Testis (tissue), 3 donors: ENCODE measurements around the gene NPC1L1. TPM values are rescaled to one million over a fixed set of nuclear protein-coding genes. Genes with fewer than 3 reads are reported as not detected.

ENCODE experiments used
- DNase-seq: peaks from one replicate; pipeline ENCODE4 v3.0.0-alpha.2; 2019
- H3K27ac ChIP-seq, 2 donors: fragments of 200-600 bp; sonication (generic); one replicate each; pipeline ENCODE4 v1.5.1; 2019
- H3K27me3 ChIP-seq: fragments of 200-600 bp; sonication (generic); one replicate; pipeline ENCODE4 v1.5.1; 2019
- H3K36me3 ChIP-seq: fragments of 200-600 bp; sonication (generic); one replicate; pipeline ENCODE4 v1.5.1; 2017; ENCODE audit warnings: low read depth; ENCODE audit errors: missing control alignments
- H3K4me1 ChIP-seq: fragments of 200-600 bp; sonication (generic); one replicate; pipeline ENCODE4 v1.5.1; 2019
- H3K4me3 ChIP-seq, 2 donors: fragments of 200-600 bp; sonication (generic); one replicate each; pipeline ENCODE4 v1.5.1; 2017 to 2019
- H3K9me3 ChIP-seq: fragments of 200-600 bp; sonication (generic); one replicate; pipeline ENCODE4 v1.5.1; 2017
- CTCF ChIP-seq, 3 experiments: fragments of 450-650 bp in 2 of 3; fragments of 200-600 bp in 1 of 3; sonication (generic) in 1 of 3; IDR thresholded peaks; one replicate each; pipeline ENCODE4 v1.5.1; 2016 to 2019; ENCODE audit warnings: antibody characterized with exemption in 3 of 3, mild to moderate bottlenecking in 2 of 3, moderate library complexity in 1 of 3
- POLR2A ChIP-seq: fragments of 450-650 bp; IDR thresholded peaks from one replicate; pipeline ENCODE4 v1.6.1; 2017; ENCODE audit warnings: antibody characterized with exemption, mild to moderate bottlenecking, moderate library complexity
- WGBS, 2 donors: methylation state at CpG; one replicate each; pipeline ENCODE4 v1.1.5; 2018; 5-methylcytosine and 5-hydroxymethylcytosine counted together
- intact Hi-C: fragments of 100-400 bp; cut with DNase I; formaldehyde crosslinking; loops from one replicate; pipeline ENCODE4 v1.15.1; 2023; ENCODE audit warnings: low total_unique reads
- polyA plus RNA-seq: library from polyadenylated mRNA; stranded (reverse); fragments of 350-450 nt; fragmentation: Illumina TruSeq; extraction: RNeasy Lipid Tissue Mini Kit (QIAGEN cat#74804); gene quantifications from one replicate; pipeline ENCODE4 v1.2.3, GENCODE V29; 2014; ENCODE audit warnings: low read depth, low replicate concordance; ENCODE audit not compliant: insufficient read depth
- total RNA-seq, 2 donors: library from RNA; depleted of rRNA; stranded (reverse); fragments of >200 nt; gene quantifications; one replicate each; pipeline ENCODE4 v1.2.3, GENCODE V29; 2016

The NPC1L1 gene
- total and polyA plus RNA-seq, 3 donors from 2014 or later = 0.37 to 0.83 (median 0.55) TPM

GRCh38 chr7:44491229-44491628 lies 49.9 kb downstream of the NPC1L1 start:
- 3 to 11% methylated on average over 3 of the region's 3 CpGs for WGBS, 2 donors
- peaks cover 14% of the 10 kb centered on the region for H3K4me1 ChIP-seq
- H3K27me3 ChIP-seq = no peaks in the 10 kb centered on the region
- no peak for DNase-seq
- intact Hi-C loops = no loop called here
- no peaks in the 10 kb centered on the region for H3K9me3 ChIP-seq
- no peaks in the 10 kb centered on the region for H3K36me3 ChIP-seq
- H3K27ac ChIP-seq = peak overlapping the region in 1 of 2 donors; percentile 94
- TF ChIP-seq CTCF (IDR thresholded peaks at IDR 0.05) (no peak), POLR2A (no peak)
- H3K4me3 ChIP-seq = peak overlapping the region; percentile 70 to 91

- DNase-seq = peak; percentile 92
- WGBS, 2 donors = 0 to 1% methylated on average over 18 to 61 of the region's 63 CpGs
- Histone ChIP-seq H3K4me3 (peak within 1 kb of the TSS; percentile 70 to 91), H3K27me3 (no peaks in the 10 kb centered on the region), H3K27ac (peak within 1 kb of the TSS; percentile 94 to 97), H3K36me3 (no peaks in the 10 kb centered on the region), H3K9me3 (no peaks in the 10 kb centered on the region), H3K4me1 (peaks cover 14% of the 10 kb centered on the region)
- intact Hi-C loops = no loop called here
- no peak for TF ChIP-seq POLR2A
- peak in 2 of 3 experiments; percentile 2 to 22 for TF ChIP-seq CTCF (IDR thresholded peaks at IDR 0.05)
Measured at GRCh38 chr7:44490351-44491200, 50.6 kb downstream of the NPC1L1 start, which contains the start of gene NUDCD3. NUDCD3 (minus strand) TSS chr7:44490658; CDS start chr7:44490600, 58 bp downstream.

- H3K36me3 ChIP-seq = no peaks in the 10 kb centered on the region
- intact Hi-C loops = no loop called here
- peak overlapping the region; percentile 70 to 91 for H3K4me3 ChIP-seq
- no peak for DNase-seq
- H3K9me3 ChIP-seq = no peaks in the 10 kb centered on the region
- peaks cover 14% of the 10 kb centered on the region for H3K4me1 ChIP-seq
- TF ChIP-seq CTCF (IDR thresholded peaks at IDR 0.05) = no peak
- TF ChIP-seq POLR2A = no peak
- peak overlapping the region; percentile 94 to 97 for H3K27ac ChIP-seq
- 0 to 1% methylated on average over 18 to 19 of the region's 19 CpGs for WGBS, 2 donors
- H3K27me3 ChIP-seq = no peaks in the 10 kb centered on the region
Measured at GRCh38 chr7:44489955-44490350, 51.2 kb downstream of the NPC1L1 start.

GRCh38 chr7:44488955-44489354 lies 52.2 kb downstream of the NPC1L1 start:
- TF ChIP-seq CTCF (IDR thresholded peaks at IDR 0.05) (no peak), POLR2A (no peak)
- Histone ChIP-seq H3K27ac (no peak overlapping the region), H3K4me3 (no peak overlapping the region), H3K9me3 (no peaks in the 10 kb centered on the region), H3K4me1 (peaks cover 14% of the 10 kb centered on the region), H3K36me3 (no peaks in the 10 kb centered on the region), H3K27me3 (no peaks in the 10 kb centered on the region)
- 71 to 79% methylated on average over 3 of the region's 3 CpGs for WGBS, 2 donors
- intact Hi-C loops = no loop called here
- no peak for DNase-seq
